Gastroesophageal sphincter (tissue), 4 donors: ENCODE data around the gene REC8. TPM values are rescaled to one million over a fixed set of nuclear protein-coding genes. Genes with fewer than 3 reads are reported as not detected.
"Not testable (repeated sequence)": the region's sequence is repeated elsewhere in the genome, so short reads cannot be mapped to it uniquely, and the experiment has no call there.

ENCODE experiments used
- ATAC-seq: fragments of 150-250 bp; one replicate; pipeline ENCODE4 v1.9.1; 2016; ENCODE audit warnings: mild to moderate bottlenecking, moderate library complexity
- H3K27ac ChIP-seq, 4 donors: fragments of 200-600 bp; sonication (generic) in 3 of 4; 1 replicate in 3 of 4; 2 replicates in 1 of 4; pipeline ENCODE4 v1.5.1; 2016 to 2019
- H3K27me3 ChIP-seq: fragments of 200-600 bp; sonication (generic); one replicate; pipeline ENCODE4 v1.5.1; 2019
- H3K36me3 ChIP-seq, 2 donors: fragments of 200-600 bp; sonication (generic); one replicate each; pipeline ENCODE4 v1.5.1; 2019; ENCODE audit warnings: control low read depth in 1 of 2
- H3K4me1 ChIP-seq, 3 donors: fragments of 200-600 bp; sonication (generic); 1 replicate in 2 of 3; 2 replicates in 1 of 3; pipeline ENCODE4 v1.5.1; 2016 to 2019; ENCODE audit warnings: control low read depth in 2 of 3
- H3K4me3 ChIP-seq, 2 donors: fragments of 200-600 bp; sonication (generic); one replicate each; pipeline ENCODE4 v1.5.1; 2019; ENCODE audit warnings: mild to moderate bottlenecking in 1 of 2, moderate library complexity in 1 of 2
- H3K9me3 ChIP-seq, 3 donors: fragments of 200-600 bp; sonication (generic); one replicate each; pipeline ENCODE4 v1.5.1; 2017 to 2019; ENCODE audit warnings: control low read depth in 2 of 3
- EP300 ChIP-seq: sonication (generic); formaldehyde crosslinking; IDR thresholded peaks from one replicate; pipeline ENCODE4 v1.6.1; 2017; ENCODE audit warnings: antibody characterized with exemption, mild to moderate bottlenecking
- POLR2A ChIP-seq, 2 donors: fragments of 450-650 bp; IDR thresholded peaks; one replicate each; pipeline ENCODE4 v1.6.1; 2017; ENCODE audit warnings: antibody characterized with exemption in 2 of 2, mild to moderate bottlenecking in 2 of 2, moderate library complexity in 1 of 2
- POLR2AphosphoS5 ChIP-seq: sonication (generic); formaldehyde crosslinking; IDR thresholded peaks from one replicate; pipeline ENCODE4 v1.6.1; 2017; ENCODE audit warnings: antibody characterized with exemption
- WGBS, 2 donors: methylation state at CpG; one replicate each; pipeline ENCODE4 v1.1.5; 2018; ENCODE audit warnings: low coverage in 1 of 2; 5-methylcytosine and 5-hydroxymethylcytosine counted together
- total RNA-seq, 4 donors: library from RNA; depleted of rRNA; stranded (reverse); fragments of >200 nt; gene quantifications; one replicate each; pipeline ENCODE4 v1.1.0, GENCODE V29; 2016
- TF ChIP-seq, protein P1 (sequence below), 4 experiments: fragments of 200-600 bp in 2 of 4; fragments of 450-650 bp in 2 of 4; sonication (generic) in 1 of 4; IDR thresholded peaks; one replicate each; pipeline ENCODE4 v1.5.1; 2017 to 2019; ENCODE audit warnings: antibody characterized with exemption in 4 of 4, mild to moderate bottlenecking in 2 of 4, moderate library complexity in 2 of 4

The REC8 gene
- total RNA-seq, 4 donors from 2014 or later, result 1.6 to 8.2 (median 6.8) TPM

DNA sequence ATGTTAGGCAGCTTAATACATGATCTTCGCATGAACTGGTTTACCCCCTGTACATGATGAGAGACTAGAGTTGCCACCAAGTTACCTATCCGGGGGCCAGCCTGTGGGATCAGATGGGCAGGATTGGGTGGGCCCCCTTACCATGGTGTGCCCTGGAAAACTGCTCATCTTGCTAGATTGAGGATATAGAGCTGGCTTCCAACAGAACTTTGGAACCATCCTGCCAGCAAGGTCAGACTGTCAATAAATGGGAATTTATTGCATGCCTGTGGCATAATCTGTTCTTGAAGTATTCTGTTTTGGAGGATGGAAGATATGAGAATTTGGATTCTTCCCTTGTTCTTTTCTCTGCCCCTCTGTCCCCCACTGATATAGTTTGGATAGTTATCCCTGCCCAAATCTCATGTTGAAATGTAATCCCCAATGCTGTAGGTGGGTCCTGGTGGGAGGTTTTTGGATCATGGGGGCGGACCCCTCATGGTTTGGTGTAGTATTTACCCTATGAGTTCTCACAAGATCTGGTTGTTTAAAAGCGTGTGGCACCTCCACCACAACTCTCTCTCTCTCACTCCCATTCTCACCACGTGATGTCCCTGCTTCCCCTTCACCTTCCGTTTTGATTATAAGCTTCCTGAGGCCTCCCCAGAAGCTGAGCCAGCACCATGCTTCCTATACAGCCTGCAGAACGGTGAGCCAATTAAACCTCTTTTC lies 27.1 kb downstream of the REC8 start:
- Histone ChIP-seq H3K9me3 (no peaks in the 10 kb centered on the region), H3K4me1 (peaks cover 4 to 42% (median 16%) of the 10 kb centered on the region in 3 donors), H3K27ac (no peak overlapping the region), H3K36me3 (peaks cover 0 to 48% of the 10 kb centered on the region in 2 donors), H3K27me3 (no peaks in the 10 kb centered on the region), H3K4me3 (no peak overlapping the region)
- no peak for ATAC-seq
- TF ChIP-seq EP300, result no peak
- TF ChIP-seq POLR2AphosphoS5, result no peak
- TF ChIP-seq POLR2A (IDR thresholded peaks at IDR 0.05), result no peak
- TF ChIP-seq, protein P1, sequence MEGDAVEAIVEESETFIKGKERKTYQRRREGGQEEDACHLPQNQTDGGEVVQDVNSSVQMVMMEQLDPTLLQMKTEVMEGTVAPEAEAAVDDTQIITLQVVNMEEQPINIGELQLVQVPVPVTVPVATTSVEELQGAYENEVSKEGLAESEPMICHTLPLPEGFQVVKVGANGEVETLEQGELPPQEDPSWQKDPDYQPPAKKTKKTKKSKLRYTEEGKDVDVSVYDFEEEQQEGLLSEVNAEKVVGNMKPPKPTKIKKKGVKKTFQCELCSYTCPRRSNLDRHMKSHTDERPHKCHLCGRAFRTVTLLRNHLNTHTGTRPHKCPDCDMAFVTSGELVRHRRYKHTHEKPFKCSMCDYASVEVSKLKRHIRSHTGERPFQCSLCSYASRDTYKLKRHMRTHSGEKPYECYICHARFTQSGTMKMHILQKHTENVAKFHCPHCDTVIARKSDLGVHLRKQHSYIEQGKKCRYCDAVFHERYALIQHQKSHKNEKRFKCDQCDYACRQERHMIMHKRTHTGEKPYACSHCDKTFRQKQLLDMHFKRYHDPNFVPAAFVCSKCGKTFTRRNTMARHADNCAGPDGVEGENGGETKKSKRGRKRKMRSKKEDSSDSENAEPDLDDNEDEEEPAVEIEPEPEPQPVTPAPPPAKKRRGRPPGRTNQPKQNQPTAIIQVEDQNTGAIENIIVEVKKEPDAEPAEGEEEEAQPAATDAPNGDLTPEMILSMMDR (IDR thresholded peaks at IDR 0.05), result no peak
- WGBS, 2 donors, result 75 to 89% methylated on average over 4 to 6 of the region's 7 CpGs

DNA sequence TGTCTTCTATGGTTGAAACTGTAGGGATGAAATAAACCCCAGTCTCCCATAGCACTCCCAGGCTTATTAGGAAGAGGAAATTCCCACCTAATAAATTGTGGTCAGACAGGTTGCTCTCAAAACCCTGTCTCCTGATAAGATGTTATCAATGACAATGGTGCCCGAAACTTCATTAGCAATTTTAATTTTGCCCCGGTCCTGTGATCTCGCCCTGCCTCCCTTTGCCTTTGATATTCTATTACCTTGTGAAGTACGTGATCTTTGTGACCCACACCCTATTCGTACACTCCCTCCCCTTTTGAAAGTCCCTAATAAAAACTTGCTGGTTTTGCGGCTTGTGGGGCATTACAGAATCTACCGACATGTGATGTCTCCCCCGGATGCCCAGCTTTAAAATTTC lies 30.7 kb downstream of the REC8 start:
- Histone ChIP-seq H3K36me3 (peaks cover 0 to 80% of the 10 kb centered on the region in 2 donors), H3K4me1 (peaks cover 0 to 16% (median 0%) of the 10 kb centered on the region in 3 donors)
- H3K27ac ChIP-seq, H3K9me3 ChIP-seq, H3K27me3 ChIP-seq, H3K4me3 ChIP-seq, ATAC-seq: not testable (repeated sequence)
- WGBS, 2 donors, result 80 to 81% methylated on average over 6 to 8 of the region's 8 CpGs

GRCh38 chr14:24203249-24203886 lies 31.5 kb downstream of the REC8 start:
- not testable (repeated sequence) for ATAC-seq, H3K4me1 ChIP-seq
- H3K36me3 ChIP-seq, result peaks cover 0 to 88% of the 10 kb centered on the region in 2 donors

DNA sequence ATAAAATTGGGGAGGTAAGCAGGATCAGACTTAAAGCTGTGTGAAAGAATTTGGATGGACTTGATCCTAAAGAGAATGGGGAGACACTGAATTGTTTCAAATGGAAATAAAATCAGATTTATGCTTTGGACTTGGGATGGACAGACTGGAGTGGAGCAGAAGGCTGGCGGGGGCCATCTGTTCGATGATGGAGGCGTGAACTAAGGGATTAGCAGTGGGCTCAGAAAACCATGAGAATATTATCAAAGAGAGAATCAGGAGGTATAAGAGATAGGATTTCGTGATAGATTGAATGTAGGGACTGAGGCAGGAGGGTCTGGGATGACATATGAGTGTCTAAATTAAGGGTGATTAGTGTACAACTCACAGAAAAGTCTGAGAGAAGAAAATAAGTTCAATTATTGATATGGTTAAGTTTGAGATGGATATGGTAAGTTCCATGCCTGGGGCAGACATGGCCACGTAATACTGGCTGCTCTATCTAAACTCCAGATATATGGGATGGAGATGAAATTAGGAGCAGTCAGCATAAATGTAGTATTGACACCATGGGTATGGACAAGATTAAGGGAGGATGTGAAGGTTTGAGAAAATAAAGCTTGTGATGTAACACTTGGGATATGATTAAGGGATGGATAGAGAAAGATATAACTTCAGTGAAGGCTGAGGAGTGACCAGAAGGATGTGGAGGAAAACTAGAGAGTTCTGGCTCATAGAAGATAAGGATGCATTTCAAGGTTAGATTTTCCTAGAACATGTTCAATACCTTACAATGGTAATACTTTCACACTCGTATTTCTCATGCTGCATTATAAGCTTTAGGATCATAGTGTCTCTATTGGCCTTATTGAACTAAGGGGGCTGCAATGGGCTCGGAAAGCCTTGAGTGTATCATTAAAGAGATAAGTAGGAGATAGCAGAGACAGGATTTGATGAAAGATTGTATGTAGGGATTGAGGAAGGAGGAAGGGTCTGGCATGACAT lies 32.6 kb downstream of the REC8 start:
- 88 to 95% methylated on average over 7 of the region's 7 CpGs for WGBS, 2 donors
- Histone ChIP-seq H3K9me3 (no peaks in the 10 kb centered on the region), H3K4me3 (no peak overlapping the region), H3K27me3 (no peaks in the 10 kb centered on the region), H3K36me3 (peaks cover 0 to 93% of the 10 kb centered on the region in 2 donors), H3K4me1 (no peaks in the 10 kb centered on the region), H3K27ac (no peak overlapping the region)
- TF ChIP-seq, protein P1 (IDR thresholded peaks at IDR 0.05), result no peak
- TF ChIP-seq EP300 (no peak), POLR2A (IDR thresholded peaks at IDR 0.05) (no peak), POLR2AphosphoS5 (no peak)
- no peak for ATAC-seq

More at GRCh38 chr14:24203249-24203886, 31.5 kb downstream of the REC8 start:
- H3K27me3 ChIP-seq, H3K4me3 ChIP-seq, H3K27ac ChIP-seq, H3K9me3 ChIP-seq: not testable (repeated sequence)
- 77 to 99% methylated on average over 8 to 12 of the region's 16 CpGs for WGBS, 2 donors

- no peak for ATAC-seq
- Histone ChIP-seq H3K27me3 (no peaks in the 10 kb centered on the region), H3K4me1 (peaks cover 0 to 3% (median 0%) of the 10 kb centered on the region in 3 donors), H3K4me3 (no peak overlapping the region), H3K36me3 (peaks cover 0 to 95% of the 10 kb centered on the region in 2 donors), H3K27ac (no peak overlapping the region), H3K9me3 (no peaks in the 10 kb centered on the region)
- 87 to 94% methylated on average over 8 to 9 of the region's 11 CpGs for WGBS, 2 donors
- TF ChIP-seq, protein P1 (IDR thresholded peaks at IDR 0.05), result no peak
- TF ChIP-seq POLR2A (IDR thresholded peaks at IDR 0.05), result no peak
- TF ChIP-seq EP300, result no peak
- no peak for TF ChIP-seq POLR2AphosphoS5
These were observed 34.6 kb downstream of the REC8 start for GRCh38 chr14:24206260-24207103.
